Epithelial cell of esophagus (primary cell): ENCODE results near the gene CDS2.

Source experiments
- DNase-seq: peaks from one replicate; pipeline ENCODE4 v3.0.0; 2010; ENCODE audit warnings: low read depth
- H3K4me3 ChIP-seq: 2 replicates; pipeline ENCODE4 v1.5.1; 2011; ENCODE audit warnings: mild to moderate bottlenecking, low read length, control low read depth
- CTCF ChIP-seq: IDR thresholded peaks from 2 replicates; pipeline ENCODE4 v1.5.1; 2011; ENCODE audit warnings: low read depth, mild to moderate bottlenecking, low read length, control low read depth, inconsistent platforms; ENCODE audit not compliant: insufficient read depth; ENCODE audit errors: missing control alignments

CDS2 gene

GRCh38 chr20:5141615-5142014, 14.8 kb downstream of the CDS2 start:
- no peak for DNase-seq
- TF ChIP-seq CTCF, result no peak
- H3K4me3 ChIP-seq, result no peak overlapping the region

- no peak for TF ChIP-seq CTCF
- H3K4me3 ChIP-seq, result no peak overlapping the region
- DNase-seq, result no peak
Observed at GRCh38 chr20:5143851-5144250, 17.0 kb downstream of the CDS2 start.

- no peak overlapping the region for H3K4me3 ChIP-seq
- DNase-seq, result no peak
- TF ChIP-seq CTCF, result no peak
Observed at GRCh38 chr20:5145365-5146098, 18.7 kb downstream of the CDS2 start.

- DNase-seq, result no peak
Observed at GRCh38 chr20:5146099-5146668, 19.4 kb downstream of the CDS2 start.

GRCh38 chr20:5146871-5147592, 20.2 kb downstream of the CDS2 start:
- H3K4me3 ChIP-seq, result no peak overlapping the region
- DNase-seq, result no peak
- TF ChIP-seq CTCF, result no peak

More at GRCh38 chr20:5146099-5146668, 19.4 kb downstream of the CDS2 start:
- H3K4me3 ChIP-seq, result no peak overlapping the region
- no peak for TF ChIP-seq CTCF

- no peak for TF ChIP-seq CTCF
- no peak for DNase-seq
- no peak overlapping the region for H3K4me3 ChIP-seq
Observed at GRCh38 chr20:5148581-5148980, 21.8 kb downstream of the CDS2 start.

GRCh38 chr20:5149892-5150225, 23.1 kb downstream of the CDS2 start:
- no peak for DNase-seq
- H3K4me3 ChIP-seq, result no peak overlapping the region
- TF ChIP-seq CTCF, result no peak
